Mesendoderm (in vitro differentiated cells): Measurements from ENCODE around the gene SLC4A5.

Experiments used
- DNase-seq: peaks from one replicate; pipeline ENCODE4 v3.0.0; 2013
- H2AK5ac ChIP-seq: 2 replicates; pipeline ENCODE4 v1.6.1; 2013; ENCODE audit warnings: low read length, inconsistent platforms
- H2BK120ac ChIP-seq: 2 replicates; pipeline ENCODE4 v1.6.1; 2013; ENCODE audit warnings: low read depth, mild to moderate bottlenecking, low read length, moderate library complexity, mixed read lengths
- H2BK15ac ChIP-seq: replicated peaks from 2 replicates; pipeline ENCODE4 v1.6.1; 2013; ENCODE audit warnings: low read depth, mild to moderate bottlenecking, moderate library complexity
- H2BK5ac ChIP-seq: 2 replicates; pipeline ENCODE4 v1.6.1; 2013; ENCODE audit warnings: low read length, inconsistent platforms
- H3K18ac ChIP-seq: 2 replicates; pipeline ENCODE4 v1.6.1; 2013; ENCODE audit warnings: mild to moderate bottlenecking, low read length, mixed read lengths
- H3K23ac ChIP-seq: one replicate; pipeline ENCODE4 v1.6.1; 2013; ENCODE audit warnings: low read length
- H3K27ac ChIP-seq: 2 replicates; pipeline ENCODE4 v1.5.1; 2013; ENCODE audit warnings: low read depth, mild to moderate bottlenecking, inconsistent platforms, low read length, moderate library complexity
- H3K27me3 ChIP-seq: 2 replicates; pipeline ENCODE4 v1.6.1; 2013; ENCODE audit warnings: low read length, control low read depth, mild to moderate bottlenecking, inconsistent platforms; ENCODE audit not compliant: insufficient read depth, poor library complexity
- H3K36me3 ChIP-seq: 2 replicates; pipeline ENCODE4 v1.6.1; 2013; ENCODE audit warnings: low read length, inconsistent platforms; ENCODE audit not compliant: control insufficient read depth, insufficient read depth
- H3K4ac ChIP-seq: one replicate; pipeline ENCODE4 v1.6.1; 2013; ENCODE audit warnings: low read depth, mild to moderate bottlenecking, low read length, moderate library complexity
- H3K4me1 ChIP-seq: 2 replicates; pipeline ENCODE4 v1.6.1; 2013; ENCODE audit warnings: low read depth, low read length, inconsistent platforms; ENCODE audit not compliant: control insufficient read depth
- H3K4me2 ChIP-seq: 2 replicates; pipeline ENCODE4 v1.6.1; 2013; ENCODE audit warnings: low read length
- H3K4me3 ChIP-seq: 2 replicates; pipeline ENCODE4 v1.5.1; 2013; ENCODE audit warnings: mild to moderate bottlenecking, low read length
- H3K56ac ChIP-seq: one replicate; pipeline ENCODE4 v1.6.1; 2013; ENCODE audit warnings: low read length
- H3K79me1 ChIP-seq: 2 replicates; pipeline ENCODE4 v1.6.1; 2013; ENCODE audit warnings: low read length, inconsistent platforms
- H3K79me2 ChIP-seq: 2 replicates; pipeline ENCODE4 v1.6.1; 2013; ENCODE audit warnings: mild to moderate bottlenecking, low read length; ENCODE audit not compliant: control insufficient read depth, insufficient read depth
- H3K9ac ChIP-seq: 2 replicates; pipeline ENCODE4 v1.6.1; 2013; ENCODE audit warnings: low read length, inconsistent platforms
- H4K5ac ChIP-seq: one replicate; pipeline ENCODE4 v1.6.1; 2013; ENCODE audit warnings: low read length
- H4K8ac ChIP-seq: one replicate; pipeline ENCODE4 v1.6.1; 2013; ENCODE audit warnings: low read depth, mild to moderate bottlenecking, control low read depth, low read length, moderate library complexity
- WGBS: extraction: QIAGEN DNeasy Blood & Tissue Kit; methylation state at CpG from one replicate; pipeline ENCODE4 v1.1.7; 2013; ENCODE audit warnings: low lambda C conversion rate, missing lambda C conversion rate; ENCODE audit not compliant: insufficient coverage; ENCODE audit errors: extremely low coverage; 5-methylcytosine and 5-hydroxymethylcytosine counted together

The SLC4A5 gene

GRCh38 chr2:74297391-74297790 lies 45.8 kb downstream of the SLC4A5 start:
- Histone ChIP-seq H2AK5ac (no peak overlapping the region), H3K56ac (no peak overlapping the region), H4K5ac (no peak overlapping the region), H3K4me3 (no peak overlapping the region), H2BK120ac (no peak overlapping the region), H3K4me1 (no peaks in the 10 kb centered on the region), H3K4ac (no peak overlapping the region), H3K23ac (no peak overlapping the region), H3K79me1 (no peaks in the 10 kb centered on the region), H2BK15ac (no peak overlapping the region), H2BK5ac (no peak overlapping the region), H3K79me2 (no peaks in the 10 kb centered on the region), H3K27me3 (no peaks in the 10 kb centered on the region), H3K4me2 (no peak overlapping the region), H3K27ac (no peak overlapping the region), H3K18ac (no peak overlapping the region), H4K8ac (no peak overlapping the region), H3K9ac (no peak overlapping the region), H3K36me3 (no peaks in the 10 kb centered on the region)
- DNase-seq = no peak

GRCh38 chr2:74293191-74293991 lies 49.8 kb downstream of the SLC4A5 start:
- no peaks in the 10 kb centered on the region for H3K79me1 ChIP-seq
- H3K36me3 ChIP-seq = no peaks in the 10 kb centered on the region
- H3K18ac ChIP-seq = no peak overlapping the region
- no peak overlapping the region for H3K9ac ChIP-seq
- H2BK15ac ChIP-seq = no peak overlapping the region
- no CpG with 5 or more reads among the region's 6 CpGs for WGBS
- no peak overlapping the region for H3K23ac ChIP-seq
- H3K27ac ChIP-seq = no peak overlapping the region
- H4K5ac ChIP-seq = no peak overlapping the region
- no peaks in the 10 kb centered on the region for H3K27me3 ChIP-seq
- no peak overlapping the region for H3K4me2 ChIP-seq
- H2AK5ac ChIP-seq = no peak overlapping the region
- DNase-seq = no peak
- no peaks in the 10 kb centered on the region for H3K4me1 ChIP-seq
- no peak overlapping the region for H3K56ac ChIP-seq
- no peak overlapping the region for H3K4ac ChIP-seq
- H2BK120ac ChIP-seq = no peak overlapping the region
- H2BK5ac ChIP-seq = no peak overlapping the region
- no peak overlapping the region for H3K4me3 ChIP-seq
- H4K8ac ChIP-seq = no peak overlapping the region
- H3K79me2 ChIP-seq = no peaks in the 10 kb centered on the region

- no peak overlapping the region for H3K4me3 ChIP-seq
- H4K5ac ChIP-seq = no peak overlapping the region
- H3K18ac ChIP-seq = no peak overlapping the region
- H3K4me1 ChIP-seq = no peaks in the 10 kb centered on the region
- no peaks in the 10 kb centered on the region for H3K79me1 ChIP-seq
- no peak overlapping the region for H3K4me2 ChIP-seq
- H2BK5ac ChIP-seq = no peak overlapping the region
- H3K27me3 ChIP-seq = no peaks in the 10 kb centered on the region
- H2BK15ac ChIP-seq = no peak overlapping the region
- no peak overlapping the region for H3K23ac ChIP-seq
- H2AK5ac ChIP-seq = no peak overlapping the region
- no peak for DNase-seq
- H3K56ac ChIP-seq = no peak overlapping the region
- no peak overlapping the region for H3K9ac ChIP-seq
- H2BK120ac ChIP-seq = no peak overlapping the region
- H3K27ac ChIP-seq = no peak overlapping the region
- WGBS = no CpG with 5 or more reads among the region's 6 CpGs
- H3K79me2 ChIP-seq = no peaks in the 10 kb centered on the region
- H3K4ac ChIP-seq = no peak overlapping the region
- H4K8ac ChIP-seq = no peak overlapping the region
- no peaks in the 10 kb centered on the region for H3K36me3 ChIP-seq
These were observed 50.5 kb downstream of the SLC4A5 start for GRCh38 chr2:74292751-74293150.

- Histone ChIP-seq H3K4me3 (no peak overlapping the region), H3K27me3 (no peaks in the 10 kb centered on the region), H4K8ac (no peak overlapping the region), H4K5ac (no peak overlapping the region), H3K27ac (no peak overlapping the region), H2AK5ac (no peak overlapping the region), H3K18ac (no peak overlapping the region), H2BK15ac (no peak overlapping the region), H3K4ac (no peak overlapping the region), H3K4me2 (no peak overlapping the region), H2BK120ac (no peak overlapping the region), H3K4me1 (no peaks in the 10 kb centered on the region), H2BK5ac (no peak overlapping the region), H3K79me1 (no peaks in the 10 kb centered on the region), H3K23ac (no peak overlapping the region), H3K9ac (no peak overlapping the region), H3K79me2 (no peaks in the 10 kb centered on the region), H3K56ac (no peak overlapping the region), H3K36me3 (no peaks in the 10 kb centered on the region)
- DNase-seq = no peak
- no CpG with 5 or more reads among the region's 6 CpGs for WGBS
These were observed 51.2 kb downstream of the SLC4A5 start for GRCh38 chr2:74291886-74292621.

GRCh38 chr2:74291218-74291544 lies 52.0 kb downstream of the SLC4A5 start:
- Histone ChIP-seq H3K9ac (no peak overlapping the region), H2AK5ac (no peak overlapping the region), H3K36me3 (no peaks in the 10 kb centered on the region), H3K4me2 (no peak overlapping the region), H3K4ac (no peak overlapping the region), H3K4me1 (no peaks in the 10 kb centered on the region), H3K18ac (no peak overlapping the region), H2BK5ac (no peak overlapping the region), H3K56ac (no peak overlapping the region), H4K5ac (no peak overlapping the region), H4K8ac (no peak overlapping the region), H3K27ac (no peak overlapping the region), H3K4me3 (no peak overlapping the region), H2BK15ac (no peak overlapping the region), H3K79me1 (no peaks in the 10 kb centered on the region), H2BK120ac (no peak overlapping the region), H3K79me2 (no peaks in the 10 kb centered on the region), H3K23ac (no peak overlapping the region), H3K27me3 (no peaks in the 10 kb centered on the region)
- DNase-seq = no peak
- no CpG with 5 or more reads among the region's 2 CpGs for WGBS
